PFSK-1 (cell line): Measurements from ENCODE around the gene NARF.

Source experiments
- POLR2AphosphoS5 ChIP-seq: IDR thresholded peaks from 2 replicates; pipeline ENCODE4 v1.6.1; 2012; ENCODE audit warnings: low read depth, mild to moderate bottlenecking, control low read depth, low read length, moderate library complexity
- TAF1 ChIP-seq: IDR thresholded peaks from 2 replicates; pipeline ENCODE4 v1.6.1; 2012; ENCODE audit warnings: low read length, control low read depth, borderline replicate concordance; ENCODE audit not compliant: insufficient read depth
- TF ChIP-seq, protein P1 (sequence below), 2 experiments: IDR thresholded peaks; 2 replicates each; pipeline versions ENCODE4 v1.6.1 to v1.8.0; 2011 to 2012; ENCODE audit warnings: low read depth in 2 of 2, low read length in 2 of 2, control low read depth in 1 of 2, inconsistent platforms in 1 of 2, mild to moderate bottlenecking in 1 of 2, moderate library complexity in 1 of 2; ENCODE audit not compliant: insufficient read depth in 1 of 2

- TF ChIP-seq POLR2AphosphoS5 = no peak
- TF ChIP-seq, protein P1, sequence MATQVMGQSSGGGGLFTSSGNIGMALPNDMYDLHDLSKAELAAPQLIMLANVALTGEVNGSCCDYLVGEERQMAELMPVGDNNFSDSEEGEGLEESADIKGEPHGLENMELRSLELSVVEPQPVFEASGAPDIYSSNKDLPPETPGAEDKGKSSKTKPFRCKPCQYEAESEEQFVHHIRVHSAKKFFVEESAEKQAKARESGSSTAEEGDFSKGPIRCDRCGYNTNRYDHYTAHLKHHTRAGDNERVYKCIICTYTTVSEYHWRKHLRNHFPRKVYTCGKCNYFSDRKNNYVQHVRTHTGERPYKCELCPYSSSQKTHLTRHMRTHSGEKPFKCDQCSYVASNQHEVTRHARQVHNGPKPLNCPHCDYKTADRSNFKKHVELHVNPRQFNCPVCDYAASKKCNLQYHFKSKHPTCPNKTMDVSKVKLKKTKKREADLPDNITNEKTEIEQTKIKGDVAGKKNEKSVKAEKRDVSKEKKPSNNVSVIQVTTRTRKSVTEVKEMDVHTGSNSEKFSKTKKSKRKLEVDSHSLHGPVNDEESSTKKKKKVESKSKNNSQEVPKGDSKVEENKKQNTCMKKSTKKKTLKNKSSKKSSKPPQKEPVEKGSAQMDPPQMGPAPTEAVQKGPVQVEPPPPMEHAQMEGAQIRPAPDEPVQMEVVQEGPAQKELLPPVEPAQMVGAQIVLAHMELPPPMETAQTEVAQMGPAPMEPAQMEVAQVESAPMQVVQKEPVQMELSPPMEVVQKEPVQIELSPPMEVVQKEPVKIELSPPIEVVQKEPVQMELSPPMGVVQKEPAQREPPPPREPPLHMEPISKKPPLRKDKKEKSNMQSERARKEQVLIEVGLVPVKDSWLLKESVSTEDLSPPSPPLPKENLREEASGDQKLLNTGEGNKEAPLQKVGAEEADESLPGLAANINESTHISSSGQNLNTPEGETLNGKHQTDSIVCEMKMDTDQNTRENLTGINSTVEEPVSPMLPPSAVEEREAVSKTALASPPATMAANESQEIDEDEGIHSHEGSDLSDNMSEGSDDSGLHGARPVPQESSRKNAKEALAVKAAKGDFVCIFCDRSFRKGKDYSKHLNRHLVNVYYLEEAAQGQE (IDR thresholded peaks at IDR 0.05; ENCODE audit: insufficient read depth in 1 of 2, low read depth in 2 of 2, low read length in 2 of 2) = peak; percentile 97 to 98
- TF ChIP-seq TAF1 = no peak
These were observed 43.8 kb upstream of the NARF start for GRCh38 chr17:82414548-82415281.
